Smooth muscle cell of trachea (primary cell): ENCODE data around the gene SI. TPM values are rescaled to one million over a fixed set of nuclear protein-coding genes. Genes with fewer than 3 reads are reported as not detected.

Experiments
- total RNA-seq: library from RNA; depleted of rRNA; stranded (reverse); fragments of >200 nt; gene quantifications from 2 replicates; pipeline ENCODE4 v1.2.1, GENCODE V29; 2014

Gene SI
- total RNA-seq: not detected in 2 replicates

GRCh38 chr3:165078293-165078692 lies at the start of gene SI:
SI (minus strand) TSS chr3:165078496; CDS start chr3:165076012, 2,484 bp downstream.

Other genes starting within 250 kb of the SI start
- gene SLITRK3, start 117.9 kb upstream of the SI start, total RNA-seq: not detected in 2 replicates